ENCODE measurements around the gene INSR.
"Not testable (repeated sequence)": the region's sequence is repeated elsewhere in the genome, so short reads cannot be mapped to it uniquely, and the experiment has no call there.

INSR gene

DNA sequence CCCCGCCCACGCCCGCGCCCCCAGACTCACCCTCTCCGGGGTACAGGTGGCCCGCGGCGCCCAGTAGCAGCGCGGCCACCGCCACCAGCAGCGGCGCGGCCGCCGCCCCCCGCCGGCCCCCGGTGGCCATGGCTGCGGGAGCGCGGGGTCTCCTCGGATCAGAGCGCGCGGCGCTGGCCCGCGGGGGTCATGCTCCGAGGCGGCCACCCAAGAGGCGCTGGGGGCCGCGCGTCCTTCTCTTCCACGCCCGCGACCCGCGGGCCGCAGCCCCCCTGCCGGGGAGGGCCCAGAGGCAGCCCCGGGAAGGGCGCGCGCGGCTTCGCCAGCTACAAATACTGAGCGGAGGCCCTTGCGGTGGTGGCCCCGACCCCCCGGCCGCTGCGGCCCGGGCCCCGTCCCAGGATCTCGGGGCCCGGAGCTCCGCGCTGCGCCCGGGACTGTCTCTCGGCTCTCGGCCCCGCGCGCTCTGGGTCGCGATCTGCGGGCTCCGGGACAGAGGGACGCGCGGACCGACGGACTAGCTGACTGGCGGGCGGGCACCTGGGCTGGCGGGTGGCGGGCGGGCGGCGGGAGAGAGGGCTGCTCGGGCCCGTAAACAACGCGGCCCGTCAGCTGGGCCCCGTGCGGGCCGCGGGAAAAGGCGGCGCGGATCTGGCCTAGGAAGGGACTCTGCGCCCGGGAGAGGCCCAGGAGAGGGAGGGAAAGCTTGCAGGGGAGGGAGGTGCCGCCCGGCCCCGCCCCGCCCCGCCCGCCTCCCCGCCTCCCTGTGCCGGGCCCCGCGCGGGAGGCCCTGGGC, at the start of gene INSR:
Gene INSR (minus strand): TSS at position 653 of the 796 bp plus-strand sequence. CDS start 523 bp downstream, at position 130.
- no peak for FAIRE-seq
- peak; percentile 93 for DNase-seq (ENCODE audit: low spot score)

DNA sequence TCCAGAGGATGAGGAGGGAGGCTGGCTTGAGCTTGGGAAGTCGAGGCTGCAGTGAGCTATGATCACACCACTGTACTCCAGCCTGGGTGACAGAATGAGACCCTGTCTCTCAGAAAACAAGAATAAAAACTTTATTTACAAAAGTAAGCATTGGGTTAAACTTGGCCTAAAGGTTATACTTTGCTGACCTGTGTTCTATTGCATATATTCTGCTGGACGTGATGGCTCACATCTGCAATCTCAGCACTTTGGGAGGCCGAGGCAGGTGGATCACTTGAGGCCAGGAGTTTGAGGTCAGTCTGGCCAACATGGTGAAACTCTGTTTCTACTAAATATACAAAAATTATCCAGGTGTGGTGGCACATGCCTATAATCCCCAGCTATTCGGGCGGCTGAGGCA, 47.9 kb upstream of the INSR start:
- no peak for FAIRE-seq

DNA sequence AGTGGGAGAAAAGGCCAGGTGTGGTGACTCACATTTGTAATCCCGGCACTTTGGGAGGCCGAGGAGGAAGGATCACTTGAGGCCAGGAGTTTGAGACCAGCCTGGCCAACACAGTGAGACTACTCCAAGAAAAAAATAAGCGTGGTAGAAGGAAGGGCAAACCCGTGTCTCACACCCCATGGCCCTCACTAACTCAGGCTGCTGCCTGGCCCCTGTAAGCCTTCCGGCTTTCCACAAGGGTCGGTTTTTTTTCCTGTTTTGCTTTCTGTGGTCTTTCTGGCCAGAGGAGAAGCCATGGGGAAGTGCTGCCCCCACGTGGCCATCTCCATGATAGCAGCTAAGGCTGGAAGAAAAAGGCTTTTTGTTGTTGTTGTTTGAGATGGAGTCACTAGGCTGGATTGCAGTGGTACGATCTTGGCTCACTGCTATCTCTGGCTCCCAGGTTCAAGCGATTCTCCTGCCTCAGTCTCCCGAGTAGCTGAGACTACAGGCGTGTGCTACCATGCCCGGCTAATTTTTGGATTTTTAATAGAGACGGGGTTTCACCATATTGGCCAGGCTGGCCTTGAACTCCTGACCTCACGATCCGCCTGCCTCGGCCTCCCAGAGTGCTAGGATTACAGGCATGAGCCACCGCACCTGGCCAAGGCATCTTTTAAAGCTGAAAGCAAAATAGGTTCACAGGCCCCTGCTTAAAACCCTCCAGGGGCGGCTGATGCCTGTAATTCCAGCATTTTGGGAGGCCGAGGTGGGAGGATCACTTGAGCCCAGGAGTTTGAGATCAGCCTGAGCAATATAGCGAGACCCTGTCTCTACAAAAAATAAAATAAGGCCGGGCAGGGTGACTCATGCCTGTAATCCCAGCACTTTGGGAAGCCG, 47.0 kb upstream of the INSR start:
- no peak for FAIRE-seq

More for the DNA sequence above, 47.9 kb upstream of the INSR start:
- DNase-seq (ENCODE audit: low spot score), result no peak

DNA sequence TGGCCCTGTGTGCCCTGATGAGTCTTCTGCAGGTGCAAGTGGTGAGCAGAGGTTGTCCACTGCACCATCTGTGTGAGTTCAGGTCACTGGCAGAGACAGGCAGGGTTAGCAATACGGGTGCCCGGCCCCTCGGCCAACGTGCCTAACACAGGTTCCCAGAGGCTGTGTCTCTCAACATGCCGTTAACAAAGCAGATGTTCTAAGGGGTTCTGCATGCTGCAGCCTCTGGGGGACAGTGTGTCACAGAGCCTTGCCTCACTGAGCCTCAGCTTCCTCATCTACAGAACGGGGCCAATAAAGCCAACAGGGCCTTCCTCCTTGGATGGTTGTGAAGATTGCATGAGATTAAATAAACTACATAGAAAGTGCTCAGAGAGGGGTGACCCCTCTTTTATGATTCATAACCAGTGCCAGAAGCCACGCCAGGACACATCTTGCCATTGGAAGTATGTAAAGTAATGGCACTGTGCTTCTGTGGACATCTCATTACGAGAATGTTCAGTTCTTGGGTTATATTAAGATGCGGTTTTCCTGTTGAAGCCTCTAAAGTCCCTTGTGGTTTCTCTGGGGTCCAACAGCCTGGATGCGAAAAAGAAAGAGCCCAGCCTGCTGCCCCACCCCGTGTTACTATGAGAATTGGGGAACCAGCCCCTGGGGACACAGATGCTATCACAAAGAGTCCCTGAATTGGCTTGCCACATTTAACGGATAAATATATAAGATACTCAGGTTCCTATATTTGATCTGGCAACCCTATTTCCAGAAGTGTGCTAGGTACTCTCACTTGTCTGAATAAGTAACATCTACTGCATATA, 43.4 kb upstream of the INSR start:
- FAIRE-seq (no peak), DNase-seq (ENCODE audit: low spot score) (no peak)

More for the DNA sequence above, 47.0 kb upstream of the INSR start:
- DNase-seq (ENCODE audit: low spot score), result peak; percentile 21

DNA sequence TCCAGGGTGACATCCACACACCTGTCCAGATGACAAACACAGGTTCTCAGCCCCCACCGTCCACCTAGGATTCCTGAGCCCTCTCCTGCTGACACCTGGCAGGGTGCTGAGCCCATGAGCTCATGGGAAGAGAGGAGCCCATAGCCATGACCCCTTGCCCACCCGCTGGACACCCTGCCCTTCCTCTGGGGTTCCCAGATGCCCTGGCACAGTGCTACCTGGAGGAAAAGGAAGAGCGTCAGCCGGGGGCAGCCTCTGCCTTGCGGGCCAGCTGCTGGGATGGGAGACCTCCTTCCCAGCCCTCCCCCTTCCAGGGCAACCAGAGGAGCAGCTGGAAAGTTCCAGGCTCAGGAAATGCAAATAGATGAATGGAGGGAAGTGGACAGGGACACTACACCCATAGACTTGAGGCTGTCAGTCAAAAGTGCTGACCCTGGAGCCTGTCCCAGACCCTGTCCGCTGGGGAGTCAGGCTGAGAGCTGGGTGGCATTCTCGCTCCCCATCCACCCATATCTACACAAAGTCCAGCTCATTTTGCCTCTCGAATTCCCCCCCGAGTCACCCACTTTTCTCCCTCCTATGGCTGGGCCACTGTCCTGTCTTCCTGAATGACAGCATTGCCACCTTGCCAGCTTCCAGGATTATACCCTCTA, 42.2 kb upstream of the INSR start:
- DNase-seq (ENCODE audit: low spot score), result no peak
- FAIRE-seq, result no peak

DNA sequence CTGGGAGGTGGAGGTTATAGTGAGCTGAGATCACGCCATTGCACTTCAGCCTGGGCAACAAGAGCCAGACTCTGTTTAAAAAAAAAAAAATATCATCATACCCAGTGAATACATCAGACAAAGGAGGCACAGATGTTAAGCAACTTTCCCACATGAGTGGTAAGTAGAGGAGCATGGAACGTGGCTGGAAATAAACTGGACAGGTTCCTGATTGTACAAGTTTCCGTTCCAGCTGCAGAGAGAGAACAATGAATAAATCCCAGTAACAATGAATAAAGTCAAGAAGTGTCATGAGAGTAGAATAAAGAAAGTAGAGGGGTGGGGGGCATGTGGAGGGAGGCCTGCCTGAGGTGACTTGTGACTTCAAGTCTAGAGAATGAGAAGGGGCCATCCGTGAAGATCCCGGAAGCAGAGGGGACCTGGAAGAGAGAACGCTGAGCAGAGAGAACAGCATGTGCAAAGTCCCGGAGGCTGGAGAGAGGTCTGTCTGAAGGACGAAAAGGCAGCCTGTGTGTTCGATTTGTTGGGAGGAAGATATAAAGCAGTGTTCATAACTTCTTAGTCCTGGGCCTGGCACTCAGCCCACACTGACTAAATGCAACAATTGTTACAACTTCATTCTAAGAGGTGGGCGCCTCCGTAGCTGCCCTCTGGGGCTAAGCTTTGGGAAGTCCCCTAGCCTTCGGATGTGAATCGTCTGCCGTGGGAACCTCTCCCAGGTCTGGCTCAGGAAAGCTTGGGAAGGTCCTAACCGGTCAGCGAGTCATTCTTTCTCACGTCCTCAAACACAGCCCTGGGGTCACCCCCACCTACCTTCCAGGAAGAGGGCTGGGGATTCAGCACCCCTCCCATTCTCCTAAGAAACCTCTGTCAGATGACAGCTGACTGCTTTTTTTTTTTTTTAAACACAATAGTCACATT, 39.2 kb upstream of the INSR start:
- DNase-seq (ENCODE audit: low spot score) (no peak), FAIRE-seq (no peak)

DNA sequence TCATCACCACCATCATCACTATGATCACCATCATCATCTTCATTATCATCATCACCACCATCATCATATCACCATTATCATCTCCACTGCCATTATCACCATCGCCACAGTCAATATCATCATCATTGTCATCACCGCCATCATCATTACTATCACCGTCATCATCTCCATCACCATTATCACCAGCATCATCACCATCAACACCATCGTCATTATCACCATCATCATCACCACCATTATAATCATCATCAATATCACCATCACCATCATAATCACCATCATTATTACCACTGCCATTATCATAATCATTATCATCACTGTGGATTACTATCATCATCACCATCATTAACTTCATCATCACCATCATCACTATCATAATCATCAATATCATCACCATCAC, 37.2 kb upstream of the INSR start:
- no peak for FAIRE-seq
- DNase-seq (ENCODE audit: low spot score), result no peak

DNA sequence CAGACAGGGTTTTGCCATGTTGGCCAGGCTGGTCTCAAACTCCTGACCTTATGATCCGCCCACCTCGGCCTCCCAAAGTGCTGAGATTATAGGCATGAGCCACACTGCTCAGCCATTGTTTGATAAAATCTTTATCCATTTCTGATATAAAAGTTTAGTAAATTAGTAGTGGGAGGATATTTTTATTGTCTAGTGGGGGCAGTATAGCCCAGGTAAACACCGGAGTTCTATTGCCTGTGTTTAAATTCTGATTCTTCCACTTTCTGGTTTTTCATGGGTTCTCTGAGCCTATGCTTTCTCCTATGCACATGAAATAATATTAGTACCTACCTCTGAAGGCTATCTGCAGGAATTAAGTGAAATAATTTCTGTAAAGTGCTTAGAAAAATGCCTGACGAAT, 34.4 kb upstream of the INSR start:
- FAIRE-seq, result no peak
- DNase-seq (ENCODE audit: low spot score), result no peak

DNA sequence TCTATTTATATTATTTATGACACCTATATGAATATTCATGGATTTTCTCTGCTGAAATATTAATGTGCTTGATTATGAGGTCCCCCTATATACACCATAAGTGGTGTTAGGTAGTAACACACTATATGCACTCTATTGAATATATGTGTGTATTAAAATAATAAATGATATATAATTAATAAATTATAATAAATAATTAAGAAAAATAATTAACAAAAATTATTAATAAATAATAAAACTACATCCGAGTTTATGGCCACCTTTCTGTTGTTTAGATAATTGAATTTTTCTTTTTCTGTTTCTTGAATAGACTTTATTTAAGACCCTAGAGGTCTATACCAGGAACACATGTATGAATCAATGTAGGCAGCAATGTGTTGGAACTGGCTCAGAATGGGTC, 33.6 kb upstream of the INSR start:
- FAIRE-seq (no peak), DNase-seq (ENCODE audit: low spot score) (no peak)

DNA sequence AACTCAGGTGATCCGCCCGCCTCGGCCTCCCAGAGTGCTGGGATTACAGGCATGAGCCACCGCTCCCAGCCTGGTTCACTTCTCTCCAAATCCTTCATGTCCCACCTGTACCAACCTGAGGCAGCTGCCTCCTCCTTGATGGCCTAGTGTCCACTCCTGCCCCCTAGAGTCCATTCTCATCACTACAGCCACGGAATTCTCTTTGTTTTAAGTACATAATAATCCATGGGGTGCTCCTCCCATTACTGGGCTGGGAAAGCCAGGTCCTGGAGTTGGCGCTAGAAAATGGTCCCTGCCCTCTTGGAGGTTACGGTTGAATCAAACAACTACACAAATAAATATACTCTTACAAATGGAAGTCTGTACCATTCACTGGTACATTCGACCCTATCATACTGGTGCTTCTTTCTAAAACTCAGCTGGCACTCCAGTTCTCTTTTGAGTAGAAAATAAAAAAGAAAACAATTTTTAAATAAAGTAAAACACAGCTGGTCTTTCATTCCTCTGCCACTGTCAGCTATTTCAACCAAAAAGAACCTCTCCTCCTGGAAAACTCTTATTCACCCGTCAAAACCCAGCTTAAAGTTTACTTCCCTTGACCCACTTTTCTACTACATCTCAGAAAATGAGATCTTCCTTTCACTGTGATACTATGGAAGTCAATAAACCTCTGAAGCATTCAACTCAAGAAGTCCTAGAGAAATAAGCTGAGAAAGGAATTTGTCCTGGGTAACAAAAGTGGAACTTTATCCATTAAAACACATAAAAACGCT, 32.1 kb upstream of the INSR start:
- DNase-seq (ENCODE audit: low spot score), result no peak
- FAIRE-seq, result no peak

DNA sequence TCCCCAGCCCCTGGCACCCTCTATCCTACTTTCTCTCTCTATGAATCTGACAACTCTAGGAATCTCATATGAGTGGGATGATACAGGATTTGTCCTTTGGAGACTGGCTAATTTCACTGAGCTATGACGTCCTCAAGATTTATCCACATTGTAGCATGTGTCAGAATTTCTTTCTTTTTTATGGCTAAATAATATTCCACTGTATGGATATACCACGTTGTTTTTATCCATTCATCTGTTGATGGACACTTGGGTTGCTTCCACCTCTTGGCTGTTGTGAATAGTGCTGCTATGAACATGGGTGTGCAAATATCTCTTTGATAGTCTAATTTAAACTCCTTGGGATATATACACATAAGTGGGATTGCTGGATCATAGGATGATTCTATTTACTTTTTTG, 24.0 kb upstream of the INSR start:
- no peak for FAIRE-seq

DNA sequence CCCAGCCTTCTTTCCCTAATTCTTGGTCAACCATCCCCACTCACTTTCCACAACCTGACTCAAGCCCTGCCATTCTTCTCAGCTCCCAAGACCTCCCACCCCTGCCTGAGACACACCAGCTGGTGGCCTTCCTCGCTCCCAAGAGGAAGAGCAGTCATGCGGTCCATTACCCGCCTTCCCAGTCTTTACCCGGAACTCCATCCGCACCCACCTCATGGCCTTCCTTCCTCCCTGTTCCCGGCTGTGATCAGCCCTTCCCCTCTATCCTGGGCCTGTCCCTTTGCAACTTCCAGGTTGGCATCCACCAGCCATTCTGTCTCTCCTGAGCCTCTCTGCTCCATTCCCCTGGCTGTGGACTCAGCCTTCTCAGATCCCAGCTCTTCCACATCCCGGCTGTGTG, 18.6 kb upstream of the INSR start:
- no peak for FAIRE-seq
- no peak for DNase-seq (ENCODE audit: low spot score)

More for the DNA sequence above, 24.0 kb upstream of the INSR start:
- no peak for DNase-seq (ENCODE audit: low spot score)

DNA sequence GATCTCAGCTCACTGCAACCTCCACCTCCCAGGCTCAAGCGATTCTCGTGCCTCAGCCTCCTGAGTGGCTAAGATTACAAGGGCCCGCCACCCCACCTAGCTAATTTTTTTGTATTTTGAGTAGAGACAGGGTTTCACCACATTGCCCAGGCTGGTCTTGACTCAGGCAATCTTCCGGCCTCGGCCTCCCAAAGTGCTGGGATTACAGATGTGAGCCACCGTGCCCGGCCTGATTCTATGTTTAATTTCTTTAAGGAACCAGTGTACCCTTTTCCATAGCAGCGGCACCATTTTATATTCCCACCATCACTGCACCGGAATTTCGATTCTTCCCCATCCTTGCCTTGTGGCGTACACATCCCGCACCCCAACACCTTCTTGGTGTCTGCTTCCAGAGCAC, 17.7 kb upstream of the INSR start:
- FAIRE-seq (no peak), DNase-seq (ENCODE audit: low spot score) (no peak)

DNA sequence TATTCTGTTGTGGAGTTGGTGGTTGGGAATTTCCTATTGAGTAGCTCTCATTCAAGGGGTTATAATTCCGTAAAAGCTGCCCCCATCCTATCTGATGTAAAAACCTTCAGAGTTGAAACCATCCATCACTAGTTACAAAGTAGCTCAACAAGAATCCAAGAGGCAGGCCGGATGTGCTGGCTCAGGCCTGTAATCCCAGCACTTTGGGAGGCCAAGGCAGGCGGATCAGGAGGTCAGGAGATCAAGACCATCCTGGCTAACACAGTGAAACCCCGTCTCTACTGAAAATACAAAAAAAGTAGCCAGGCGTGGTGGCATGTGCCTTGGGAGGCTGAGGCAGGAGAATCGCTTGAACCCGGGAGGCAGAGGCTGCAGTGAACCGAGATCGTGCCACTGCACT, 14.1 kb upstream of the INSR start:
- not testable (repeated sequence) for FAIRE-seq; DNase-seq (ENCODE audit: low spot score)

DNA sequence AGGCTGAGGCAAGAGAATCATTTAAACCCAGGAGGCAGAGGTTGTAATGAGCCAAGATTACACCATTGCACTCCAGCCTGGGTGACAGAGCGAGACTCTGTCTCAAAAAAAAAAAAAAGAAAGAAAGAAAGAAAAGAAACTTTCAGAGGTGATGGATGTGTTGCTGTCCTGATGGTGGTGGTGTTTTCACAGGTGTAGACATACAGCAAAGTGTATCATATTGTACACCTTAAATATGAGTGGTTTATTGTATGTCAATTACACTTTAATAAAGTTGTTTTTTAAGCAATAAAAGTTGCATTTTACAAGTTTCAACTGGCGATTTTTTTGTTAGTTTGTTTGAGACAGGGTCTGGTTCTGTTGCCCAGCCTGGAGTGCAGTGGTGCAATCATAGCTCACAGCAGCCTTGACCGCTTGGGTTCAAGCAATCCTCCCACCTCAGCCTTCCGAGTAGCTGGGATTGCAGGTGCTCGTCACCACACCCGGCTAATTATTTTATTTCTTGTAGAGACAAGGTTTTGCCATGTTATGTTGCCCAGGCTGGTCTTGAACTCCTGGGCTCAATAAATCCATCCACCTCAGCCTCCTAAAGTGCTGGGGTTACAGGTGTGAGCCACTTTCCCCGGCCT, 13.5 kb upstream of the INSR start:
- DNase-seq (ENCODE audit: low spot score) (no peak), FAIRE-seq (no peak)

DNA sequence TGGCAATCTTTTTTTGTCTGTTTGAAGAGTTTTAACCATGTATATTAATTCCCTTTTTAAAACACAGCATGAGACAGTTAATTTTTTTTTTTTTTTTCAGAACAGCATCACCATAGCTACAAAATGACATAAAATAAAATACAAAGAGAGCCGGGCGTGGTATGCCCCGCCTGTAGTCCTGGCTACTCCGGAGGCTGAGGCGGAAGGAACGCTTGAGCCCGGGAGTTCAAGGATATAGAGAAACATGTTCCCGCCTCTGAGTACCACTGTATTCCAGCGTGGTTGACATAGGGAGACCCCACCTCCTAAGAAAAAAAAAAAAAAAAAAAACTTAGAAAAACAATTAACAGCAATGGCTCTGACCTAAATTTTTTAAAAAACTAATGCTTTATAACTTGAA, 10.0 kb upstream of the INSR start:
- DNase-seq (ENCODE audit: low spot score) (no peak), FAIRE-seq (no peak)

DNA sequence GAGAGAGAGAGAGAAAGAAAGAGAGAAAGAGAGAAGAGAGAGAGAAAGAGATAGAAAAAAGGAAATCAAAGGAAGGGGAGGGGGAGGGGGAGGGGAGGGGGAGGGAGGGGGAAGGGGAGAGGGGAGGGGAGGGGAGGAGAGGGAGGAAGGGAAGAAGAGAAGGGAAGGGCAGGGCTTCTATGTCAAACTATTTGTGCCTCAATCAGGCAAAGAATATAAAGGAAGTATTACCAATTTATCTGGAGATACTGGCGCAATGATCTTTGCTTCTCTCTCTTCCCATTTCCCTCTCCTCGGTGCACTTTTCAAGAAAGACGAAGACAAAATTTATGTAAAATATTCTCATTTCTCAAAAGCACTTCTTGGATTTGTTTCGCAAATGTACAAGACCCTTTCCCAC, 9.3 kb upstream of the INSR start:
- DNase-seq (ENCODE audit: low spot score) (no peak), FAIRE-seq (no peak)

DNA sequence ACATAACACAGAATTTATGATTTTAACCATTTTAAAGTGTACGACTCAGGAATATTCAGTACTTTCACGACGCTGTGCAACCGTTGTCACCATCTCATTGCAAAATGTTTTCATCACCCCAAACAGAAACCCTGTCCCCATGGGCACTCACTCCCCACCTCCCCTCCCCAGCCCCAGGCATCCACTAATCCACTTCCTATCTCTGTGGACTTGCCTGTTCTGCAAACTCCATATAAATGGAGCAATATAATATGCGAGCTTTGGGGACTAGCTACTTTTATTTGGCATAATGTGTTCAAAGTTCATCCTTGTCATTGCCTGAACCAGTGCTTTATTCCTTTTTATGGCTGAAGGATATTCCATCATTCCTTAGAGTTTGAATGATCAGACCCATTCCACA, 7.3 kb upstream of the INSR start:
- FAIRE-seq (no peak), DNase-seq (ENCODE audit: low spot score) (no peak)

DNA sequence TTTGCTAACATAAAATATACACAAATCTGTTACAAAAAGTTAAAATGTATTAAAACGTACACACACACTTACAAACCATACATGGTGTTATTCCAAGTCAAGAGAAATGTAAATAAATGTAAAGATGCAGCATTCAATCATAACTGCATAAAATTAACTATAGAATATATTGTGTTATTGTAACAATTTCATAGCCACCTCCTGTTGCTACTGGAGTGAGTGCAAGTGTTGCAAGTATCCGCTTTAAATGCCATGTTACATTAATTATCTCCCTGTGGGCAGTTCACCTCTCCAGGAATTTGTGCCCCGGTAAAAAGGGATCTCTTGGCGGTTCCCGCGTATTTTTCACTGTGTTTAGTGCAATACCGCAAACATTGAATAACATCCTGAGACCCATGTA, 3.5 kb upstream of the INSR start:
- DNase-seq (ENCODE audit: low spot score), result no peak
- no peak for FAIRE-seq
